Bronchial epithelial cell (primary cell): ENCODE measurements around the gene SCUBE3. TPM values are rescaled to one million over a fixed set of nuclear protein-coding genes. Genes with fewer than 3 reads are reported as not detected.

Source experiments
- DNase-seq: peaks from one replicate; pipeline ENCODE4 v3.0.0-alpha.2; 2010; ENCODE audit warnings: low read depth
- FAIRE-seq: peaks from 2 replicates; lab custom pipeline; 2011; peaks lifted over from hg19 to GRCh38; lab: Jason Lieb, UNC
- H3K27me3 ChIP-seq: 2 replicates; pipeline ENCODE4 v1.5.1; 2011; ENCODE audit warnings: low read length; ENCODE audit not compliant: control insufficient read depth, insufficient read depth
- H3K36me3 ChIP-seq: 2 replicates; pipeline ENCODE4 v1.5.1; 2011; ENCODE audit warnings: low read length; ENCODE audit not compliant: control insufficient read depth, insufficient read depth
- H3K4me3 ChIP-seq: 2 replicates; pipeline ENCODE4 v1.5.1; 2011; ENCODE audit warnings: mild to moderate bottlenecking, low read depth, low read length, control low read depth
- total RNA-seq: library from RNA; depleted of rRNA; stranded (reverse); fragments of >200 nt; gene quantifications from 2 replicates; pipeline ENCODE4 v1.2.1, GENCODE V29; 2014
- TF ChIP-seq, protein P1 (sequence below): IDR thresholded peaks from 2 replicates; pipeline ENCODE4 v1.5.1; 2011; ENCODE audit warnings: mild to moderate bottlenecking, moderate library complexity, low read length, control low read depth, inconsistent platforms; ENCODE audit not compliant: insufficient read depth, severe bottlenecking

Gene SCUBE3
- total RNA-seq, 1 donor from 2014 or later = not detected

GRCh38 chr6:35166520-35166919 is 47.2 kb upstream of the SCUBE3 start:
- FAIRE-seq = peak; percentile 62
- Histone ChIP-seq H3K27me3 (no peaks in the 10 kb centered on the region), H3K36me3 (no peaks in the 10 kb centered on the region), H3K4me3 (no peak overlapping the region)
- peak; percentile 68 for DNase-seq
- TF ChIP-seq, protein P1, sequence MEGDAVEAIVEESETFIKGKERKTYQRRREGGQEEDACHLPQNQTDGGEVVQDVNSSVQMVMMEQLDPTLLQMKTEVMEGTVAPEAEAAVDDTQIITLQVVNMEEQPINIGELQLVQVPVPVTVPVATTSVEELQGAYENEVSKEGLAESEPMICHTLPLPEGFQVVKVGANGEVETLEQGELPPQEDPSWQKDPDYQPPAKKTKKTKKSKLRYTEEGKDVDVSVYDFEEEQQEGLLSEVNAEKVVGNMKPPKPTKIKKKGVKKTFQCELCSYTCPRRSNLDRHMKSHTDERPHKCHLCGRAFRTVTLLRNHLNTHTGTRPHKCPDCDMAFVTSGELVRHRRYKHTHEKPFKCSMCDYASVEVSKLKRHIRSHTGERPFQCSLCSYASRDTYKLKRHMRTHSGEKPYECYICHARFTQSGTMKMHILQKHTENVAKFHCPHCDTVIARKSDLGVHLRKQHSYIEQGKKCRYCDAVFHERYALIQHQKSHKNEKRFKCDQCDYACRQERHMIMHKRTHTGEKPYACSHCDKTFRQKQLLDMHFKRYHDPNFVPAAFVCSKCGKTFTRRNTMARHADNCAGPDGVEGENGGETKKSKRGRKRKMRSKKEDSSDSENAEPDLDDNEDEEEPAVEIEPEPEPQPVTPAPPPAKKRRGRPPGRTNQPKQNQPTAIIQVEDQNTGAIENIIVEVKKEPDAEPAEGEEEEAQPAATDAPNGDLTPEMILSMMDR = no peak

- no peak for DNase-seq
- Histone ChIP-seq H3K4me3 (no peak overlapping the region), H3K27me3 (no peaks in the 10 kb centered on the region), H3K36me3 (no peaks in the 10 kb centered on the region)
- no peak for FAIRE-seq
- TF ChIP-seq, protein P1 = no peak
These were observed 46.3 kb upstream of the SCUBE3 start for GRCh38 chr6:35167505-35167904.

DNA sequence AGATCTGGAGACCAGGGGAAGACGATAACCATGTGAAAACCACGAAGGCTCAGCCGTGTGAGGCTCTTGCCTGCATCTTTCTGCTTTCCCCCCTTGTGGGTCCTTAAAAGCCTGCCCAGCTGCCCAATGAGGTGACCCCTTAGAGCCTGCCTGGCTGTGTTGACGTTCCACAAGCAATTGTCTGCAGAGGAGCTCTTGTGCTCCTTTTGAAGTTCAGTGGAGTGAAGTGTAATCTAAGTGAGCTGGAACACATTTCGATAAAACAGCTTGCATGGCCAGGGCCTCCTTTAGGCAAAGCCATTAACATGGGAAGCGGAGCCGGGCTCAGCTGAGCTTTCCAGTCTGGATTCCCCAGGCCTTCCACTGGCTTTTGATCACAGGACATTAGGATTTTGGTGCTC is 45.3 kb upstream of the SCUBE3 start:
- no peak for DNase-seq
- TF ChIP-seq, protein P1 = no peak
- Histone ChIP-seq H3K36me3 (no peaks in the 10 kb centered on the region), H3K27me3 (no peaks in the 10 kb centered on the region), H3K4me3 (no peak overlapping the region)
- FAIRE-seq = no peak

- no peak for FAIRE-seq
- Histone ChIP-seq H3K27me3 (no peaks in the 10 kb centered on the region), H3K36me3 (no peaks in the 10 kb centered on the region), H3K4me3 (no peak overlapping the region)
- TF ChIP-seq, protein P1 = no peak
- no peak for DNase-seq
These were observed 43.6 kb upstream of the SCUBE3 start for GRCh38 chr6:35170166-35170565.

DNA sequence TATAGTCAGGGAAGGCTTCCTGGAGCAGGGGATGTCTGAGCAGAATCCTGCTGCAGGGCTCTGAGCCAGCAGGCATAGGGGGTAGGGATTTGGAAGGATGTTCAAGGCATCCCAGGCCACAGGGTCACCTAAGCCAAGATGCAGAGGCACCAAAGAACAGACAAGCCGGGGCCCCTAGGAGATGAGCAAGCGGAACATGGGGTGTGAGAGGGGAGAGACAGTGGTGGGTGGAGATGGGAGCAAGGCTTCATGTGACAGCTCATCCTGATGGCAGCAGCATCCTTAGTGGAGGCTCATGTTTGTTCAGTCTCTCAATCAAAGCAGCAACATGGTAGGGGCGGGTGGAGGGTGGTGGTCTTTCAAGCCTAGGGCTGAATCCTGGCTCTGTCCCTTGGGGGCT is 42.9 kb upstream of the SCUBE3 start:
- Histone ChIP-seq H3K36me3 (no peaks in the 10 kb centered on the region), H3K4me3 (no peak overlapping the region), H3K27me3 (no peaks in the 10 kb centered on the region)
- TF ChIP-seq, protein P1 = no peak
- DNase-seq (no peak), FAIRE-seq (no peak)

DNA sequence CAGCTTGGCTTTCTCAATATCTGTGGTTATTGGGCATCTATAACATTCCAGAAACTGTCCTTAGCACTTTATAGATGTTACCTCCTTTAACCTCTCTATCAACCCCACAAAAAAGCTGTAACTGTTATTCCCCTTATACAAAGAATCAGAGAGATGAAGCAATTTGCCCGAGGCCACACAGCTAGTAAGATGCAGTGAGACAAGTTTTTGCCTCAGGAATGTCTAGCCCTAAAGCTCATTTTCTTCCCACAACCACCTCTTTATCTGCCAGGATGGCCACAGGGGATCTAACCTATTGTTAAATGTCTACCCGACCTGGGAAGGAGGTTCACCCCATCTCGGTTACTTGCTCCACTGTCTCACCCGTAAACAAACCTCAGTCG is 40.7 kb upstream of the SCUBE3 start:
- FAIRE-seq (no peak), DNase-seq (no peak)
- no peak overlapping the region for H3K4me3 ChIP-seq
- TF ChIP-seq, protein P1 = no peak
- H3K27me3 ChIP-seq = no peaks in the 10 kb centered on the region
- no peaks in the 10 kb centered on the region for H3K36me3 ChIP-seq
